Activated naive CD4-positive, alpha-beta T cell treated with anti-CD3 and anti-CD28 coated beads, Interleukin-2, amount 50 U/mL, for 24 hours (primary cell): ENCODE data around the gene FRS2.

Source experiments
- H3K27ac Mint-ChIP-seq: one replicate; pipeline ENCODE4 v1.8.0; 2021; ENCODE audit warnings: mild to moderate bottlenecking, mixed read lengths
- H3K27me3 Mint-ChIP-seq: one replicate; pipeline ENCODE4 v1.8.0; 2021; ENCODE audit warnings: mixed read lengths
- H3K36me3 Mint-ChIP-seq: one replicate; pipeline ENCODE4 v1.8.0; 2021; ENCODE audit warnings: mixed read lengths
- H3K4me1 Mint-ChIP-seq: one replicate; pipeline ENCODE4 v1.8.0; 2021; ENCODE audit warnings: mixed read lengths
- H3K4me3 Mint-ChIP-seq: one replicate; pipeline ENCODE4 v1.8.0; 2021; ENCODE audit warnings: mild to moderate bottlenecking, mixed read lengths
- H3K9me3 Mint-ChIP-seq: one replicate; pipeline ENCODE4 v1.8.0; 2021; ENCODE audit warnings: mixed read lengths

The FRS2 gene, protein sequence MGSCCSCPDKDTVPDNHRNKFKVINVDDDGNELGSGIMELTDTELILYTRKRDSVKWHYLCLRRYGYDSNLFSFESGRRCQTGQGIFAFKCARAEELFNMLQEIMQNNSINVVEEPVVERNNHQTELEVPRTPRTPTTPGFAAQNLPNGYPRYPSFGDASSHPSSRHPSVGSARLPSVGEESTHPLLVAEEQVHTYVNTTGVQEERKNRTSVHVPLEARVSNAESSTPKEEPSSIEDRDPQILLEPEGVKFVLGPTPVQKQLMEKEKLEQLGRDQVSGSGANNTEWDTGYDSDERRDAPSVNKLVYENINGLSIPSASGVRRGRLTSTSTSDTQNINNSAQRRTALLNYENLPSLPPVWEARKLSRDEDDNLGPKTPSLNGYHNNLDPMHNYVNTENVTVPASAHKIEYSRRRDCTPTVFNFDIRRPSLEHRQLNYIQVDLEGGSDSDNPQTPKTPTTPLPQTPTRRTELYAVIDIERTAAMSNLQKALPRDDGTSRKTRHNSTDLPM

GRCh38 chr12:69470189-69471075 lies at the start of gene FRS2:
TSS of gene FRS2 (plus strand) at chr12:69470388. CDS start at chr12:69569031, 98,643 bp downstream.
- H3K36me3 Mint-ChIP-seq = peaks cover 5% of the 10 kb centered on the region
- no peaks in the 10 kb centered on the region for H3K9me3 Mint-ChIP-seq
- H3K4me1 Mint-ChIP-seq = peaks cover 51% of the 10 kb centered on the region
- H3K4me3 Mint-ChIP-seq = peak within 1 kb of the TSS; percentile 98
- H3K27ac Mint-ChIP-seq = peak within 1 kb of the TSS; percentile 99
- H3K27me3 Mint-ChIP-seq = no peaks in the 10 kb centered on the region

DNA sequence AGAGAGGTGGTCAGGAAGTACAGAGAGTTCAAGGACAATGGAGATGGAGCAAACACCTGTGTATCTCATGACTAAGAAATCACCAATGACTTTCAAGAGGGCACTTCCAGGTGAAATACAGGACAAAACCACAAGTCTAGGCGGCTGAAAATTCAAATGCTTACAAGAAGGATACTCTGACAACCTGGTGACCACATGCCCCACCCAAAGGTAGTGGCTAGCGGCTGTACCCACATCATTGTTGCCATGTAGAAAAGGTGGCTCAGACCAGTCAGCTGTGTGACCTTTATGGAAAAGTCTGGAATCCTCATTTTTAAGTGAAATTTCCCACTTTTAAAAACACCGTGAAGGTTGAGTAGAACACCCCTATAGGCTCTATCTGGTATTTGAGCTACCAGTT lies 48.6 kb upstream of the FRS2 start:
- H3K27me3 Mint-ChIP-seq = no peaks in the 10 kb centered on the region

DNA sequence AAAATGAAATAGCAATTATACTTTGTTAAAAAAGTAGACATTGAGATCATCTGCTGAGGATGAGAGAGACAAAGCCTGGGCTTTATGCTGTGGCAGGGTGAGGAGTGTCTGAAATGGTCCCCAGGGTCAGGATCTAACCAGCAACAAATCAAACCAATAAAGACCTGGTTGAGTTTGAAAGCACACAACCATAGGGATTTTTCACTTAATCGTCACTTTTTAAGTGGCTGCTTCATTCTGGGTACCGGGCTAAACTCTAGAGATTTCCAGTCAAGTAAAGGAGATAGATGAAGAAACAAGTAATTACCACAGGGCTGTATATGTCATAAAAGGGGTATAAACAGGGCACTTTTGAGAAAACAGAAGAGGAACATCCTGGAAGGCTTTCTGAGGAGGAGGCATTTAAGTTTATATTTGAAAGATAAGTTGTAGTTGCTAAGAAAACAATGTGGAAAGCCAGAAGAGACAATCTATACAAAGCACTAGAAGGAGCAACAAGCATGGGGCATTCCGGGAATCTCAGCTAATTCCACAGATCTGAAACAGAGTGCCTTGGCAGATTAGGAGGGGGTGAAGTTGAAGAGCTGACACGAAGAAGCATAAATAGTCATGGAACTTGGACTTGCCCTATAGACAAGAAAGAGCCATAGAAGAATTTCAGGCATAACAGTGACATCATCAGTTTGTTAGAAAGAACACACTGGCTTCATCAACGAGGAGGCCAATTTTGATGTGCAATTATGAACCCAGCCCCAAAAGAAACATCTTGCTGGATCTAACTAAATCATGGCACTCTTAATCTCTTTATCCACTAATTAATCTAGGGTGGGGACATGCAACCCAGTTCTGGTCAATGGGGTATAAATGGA lies 46.9 kb upstream of the FRS2 start:
- no peaks in the 10 kb centered on the region for H3K9me3 Mint-ChIP-seq
- H3K27me3 Mint-ChIP-seq = no peaks in the 10 kb centered on the region
- no peak overlapping the region for H3K27ac Mint-ChIP-seq
- H3K4me1 Mint-ChIP-seq = no peaks in the 10 kb centered on the region
- no peak overlapping the region for H3K4me3 Mint-ChIP-seq
- H3K36me3 Mint-ChIP-seq = peaks cover 3% of the 10 kb centered on the region

More for the DNA sequence above, 48.6 kb upstream of the FRS2 start:
- Mint-ChIP-seq H3K36me3 (peaks cover 3% of the 10 kb centered on the region), H3K9me3 (no peaks in the 10 kb centered on the region), H3K4me1 (no peaks in the 10 kb centered on the region), H3K27ac (no peak overlapping the region), H3K4me3 (no peak overlapping the region)

GRCh38 chr12:69425417-69425816 lies 44.8 kb upstream of the FRS2 start:
- H3K27ac Mint-ChIP-seq = peak overlapping the region; percentile 24
- no peaks in the 10 kb centered on the region for H3K4me1 Mint-ChIP-seq
- no peaks in the 10 kb centered on the region for H3K27me3 Mint-ChIP-seq
- H3K36me3 Mint-ChIP-seq = peaks cover 2% of the 10 kb centered on the region
- no peak overlapping the region for H3K4me3 Mint-ChIP-seq
- H3K9me3 Mint-ChIP-seq = no peaks in the 10 kb centered on the region

DNA sequence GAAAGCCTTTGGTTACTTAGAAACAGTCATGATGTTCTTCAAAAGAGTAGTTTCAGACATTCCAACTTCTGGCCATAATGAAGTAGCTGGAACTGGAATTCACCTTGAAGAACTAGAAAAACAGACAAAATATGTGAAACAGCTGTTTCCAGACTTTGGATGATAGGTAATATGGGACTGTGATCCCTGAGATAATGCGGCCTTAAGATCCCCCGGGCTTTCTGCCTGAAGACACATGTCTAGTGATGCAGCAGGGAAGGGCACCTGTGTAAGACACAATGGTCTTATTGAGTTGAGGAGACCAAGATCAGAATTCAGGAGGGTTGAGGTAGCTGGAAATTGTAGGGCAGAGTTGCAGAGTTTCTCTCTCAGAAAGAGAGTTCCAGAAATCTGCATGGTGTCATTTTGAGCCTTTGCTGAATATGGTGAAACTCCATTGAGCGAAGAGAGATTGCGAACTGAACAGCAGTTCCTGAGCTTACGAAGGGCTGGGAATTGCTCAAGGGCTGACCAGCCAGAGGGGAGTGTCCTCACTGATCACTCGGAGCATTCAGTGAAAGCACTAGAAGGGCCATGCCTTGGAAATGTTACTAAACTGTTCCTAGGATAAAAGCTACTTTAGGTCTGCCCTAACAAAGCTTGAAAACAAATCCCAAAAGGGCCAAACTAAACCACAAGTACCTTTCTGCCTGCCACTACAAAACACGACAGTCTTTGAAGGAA lies 41.7 kb upstream of the FRS2 start:
- Mint-ChIP-seq H3K27ac (no peak overlapping the region), H3K27me3 (no peaks in the 10 kb centered on the region), H3K36me3 (peaks cover 2% of the 10 kb centered on the region), H3K4me3 (no peak overlapping the region), H3K4me1 (no peaks in the 10 kb centered on the region), H3K9me3 (no peaks in the 10 kb centered on the region)

- no peak overlapping the region for H3K4me3 Mint-ChIP-seq
Measured at GRCh38 chr12:69430942-69431590, 39.1 kb upstream of the FRS2 start.

GRCh38 chr12:69431591-69432222 lies 38.5 kb upstream of the FRS2 start:
- no peaks in the 10 kb centered on the region for H3K27me3 Mint-ChIP-seq
- no peak overlapping the region for H3K4me3 Mint-ChIP-seq
- H3K27ac Mint-ChIP-seq = no peak overlapping the region
- no peaks in the 10 kb centered on the region for H3K4me1 Mint-ChIP-seq
- no peaks in the 10 kb centered on the region for H3K36me3 Mint-ChIP-seq
- no peaks in the 10 kb centered on the region for H3K9me3 Mint-ChIP-seq

More at GRCh38 chr12:69430942-69431590, 39.1 kb upstream of the FRS2 start:
- Mint-ChIP-seq H3K9me3 (no peaks in the 10 kb centered on the region), H3K4me1 (no peaks in the 10 kb centered on the region), H3K27me3 (no peaks in the 10 kb centered on the region), H3K36me3 (no peaks in the 10 kb centered on the region), H3K27ac (no peak overlapping the region)

DNA sequence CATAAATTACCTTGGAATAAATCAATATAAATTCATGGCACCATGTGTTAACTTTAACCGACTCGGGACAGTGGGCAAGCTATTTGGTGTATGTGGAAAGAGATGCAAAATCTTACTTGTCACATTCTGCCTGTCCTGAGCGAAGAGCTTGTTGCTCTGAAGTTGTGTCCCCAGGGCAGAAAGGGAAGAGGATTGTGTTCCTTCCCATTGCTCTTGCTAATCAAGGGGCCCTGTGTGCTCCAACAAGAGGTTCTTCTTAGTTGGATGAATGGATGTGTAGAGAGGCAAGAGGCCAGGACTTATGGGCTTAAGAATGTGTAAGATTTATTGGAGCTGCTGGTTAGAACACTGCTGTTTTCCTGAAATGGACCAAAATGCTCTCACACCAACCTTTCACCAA lies 36.5 kb upstream of the FRS2 start:
- Mint-ChIP-seq H3K27me3 (no peaks in the 10 kb centered on the region), H3K9me3 (no peaks in the 10 kb centered on the region), H3K4me1 (no peaks in the 10 kb centered on the region), H3K36me3 (no peaks in the 10 kb centered on the region), H3K27ac (no peak overlapping the region), H3K4me3 (no peak overlapping the region)

GRCh38 chr12:69435644-69436043 lies 34.5 kb upstream of the FRS2 start:
- no peaks in the 10 kb centered on the region for H3K9me3 Mint-ChIP-seq
- no peaks in the 10 kb centered on the region for H3K36me3 Mint-ChIP-seq
- H3K27ac Mint-ChIP-seq = no peak overlapping the region
- no peaks in the 10 kb centered on the region for H3K27me3 Mint-ChIP-seq
- H3K4me3 Mint-ChIP-seq = no peak overlapping the region
- no peaks in the 10 kb centered on the region for H3K4me1 Mint-ChIP-seq

GRCh38 chr12:69437073-69437472 lies 33.1 kb upstream of the FRS2 start:
- Mint-ChIP-seq H3K36me3 (no peaks in the 10 kb centered on the region), H3K27me3 (no peaks in the 10 kb centered on the region), H3K27ac (no peak overlapping the region), H3K4me3 (no peak overlapping the region), H3K9me3 (no peaks in the 10 kb centered on the region), H3K4me1 (no peaks in the 10 kb centered on the region)

DNA sequence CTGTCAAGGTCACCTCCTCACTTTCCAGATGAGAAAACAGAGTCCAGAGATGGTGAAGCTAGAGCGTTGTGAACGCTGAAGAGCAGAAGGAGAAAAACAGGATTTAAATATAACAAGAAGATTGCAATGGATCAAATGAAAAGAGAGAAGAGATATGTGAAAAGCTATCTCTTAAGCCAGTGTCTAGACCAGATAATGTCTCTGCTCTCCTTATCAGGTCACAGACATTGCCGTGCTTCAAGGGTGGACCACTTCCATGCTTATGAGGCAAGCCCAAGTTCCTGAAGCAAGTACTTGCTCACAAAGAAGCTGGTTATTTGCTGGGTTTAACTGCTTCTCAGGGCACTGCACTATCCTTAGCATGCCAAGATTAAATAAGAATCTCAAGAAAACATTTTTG lies 31.6 kb upstream of the FRS2 start:
- Mint-ChIP-seq H3K27me3 (no peaks in the 10 kb centered on the region), H3K4me1 (no peaks in the 10 kb centered on the region), H3K36me3 (no peaks in the 10 kb centered on the region), H3K27ac (no peak overlapping the region), H3K4me3 (no peak overlapping the region), H3K9me3 (no peaks in the 10 kb centered on the region)

DNA sequence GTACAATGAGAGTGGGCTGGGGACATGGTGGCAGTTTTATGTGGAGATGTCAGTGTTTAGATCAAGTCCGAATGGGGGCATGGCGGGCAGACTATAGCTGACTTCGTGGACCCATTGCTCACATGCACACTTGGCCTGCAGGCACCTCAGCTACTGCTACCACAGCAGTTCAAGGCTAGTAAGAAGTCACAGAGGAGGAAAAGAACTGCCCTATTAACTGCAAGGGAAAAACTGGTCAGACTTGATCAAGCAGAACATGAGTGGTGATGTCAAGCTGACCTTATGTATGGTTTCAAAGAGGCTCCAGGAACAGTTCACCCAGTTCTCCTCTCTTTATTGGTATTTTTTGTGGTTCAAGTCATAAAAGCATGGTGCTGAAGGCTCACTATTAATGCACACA lies 30.2 kb upstream of the FRS2 start:
- Mint-ChIP-seq H3K27me3 (peaks cover 2% of the 10 kb centered on the region), H3K4me1 (no peaks in the 10 kb centered on the region), H3K9me3 (no peaks in the 10 kb centered on the region), H3K27ac (no peak overlapping the region), H3K4me3 (no peak overlapping the region), H3K36me3 (no peaks in the 10 kb centered on the region)

- no peak overlapping the region for H3K27ac Mint-ChIP-seq
- H3K9me3 Mint-ChIP-seq = no peaks in the 10 kb centered on the region
Measured at GRCh38 chr12:69440886-69441285, 29.3 kb upstream of the FRS2 start.

DNA sequence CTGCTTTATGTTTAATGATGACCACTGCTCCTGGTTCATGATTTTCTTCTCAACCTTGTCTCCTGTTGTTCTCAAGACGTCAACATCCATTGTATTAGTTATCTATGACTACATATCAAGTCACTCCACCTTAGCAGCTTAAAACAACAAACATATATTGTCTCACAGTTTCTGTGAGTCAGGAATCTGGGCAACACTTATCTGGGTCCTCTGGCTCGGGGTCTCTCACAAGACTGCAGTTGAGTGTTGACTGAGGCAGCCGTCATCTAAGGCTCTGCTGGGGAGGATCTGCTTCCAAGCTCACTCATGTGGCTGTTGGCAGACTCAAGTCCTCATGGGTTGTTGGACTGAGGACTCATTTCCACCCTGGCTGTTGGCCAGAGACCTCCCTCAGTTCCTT lies 27.3 kb upstream of the FRS2 start:
- no peaks in the 10 kb centered on the region for H3K9me3 Mint-ChIP-seq

More at GRCh38 chr12:69440886-69441285, 29.3 kb upstream of the FRS2 start:
- Mint-ChIP-seq H3K36me3 (no peaks in the 10 kb centered on the region), H3K27me3 (peaks cover 2% of the 10 kb centered on the region), H3K4me3 (no peak overlapping the region), H3K4me1 (no peaks in the 10 kb centered on the region)

More for the DNA sequence above, 27.3 kb upstream of the FRS2 start:
- Mint-ChIP-seq H3K36me3 (no peaks in the 10 kb centered on the region), H3K27me3 (peaks cover 2% of the 10 kb centered on the region), H3K4me1 (no peaks in the 10 kb centered on the region), H3K4me3 (no peak overlapping the region), H3K27ac (no peak overlapping the region)
